Stomach (tissue), 9 donors: ENCODE results near the gene UXS1. TPM values are rescaled to one million over a fixed set of nuclear protein-coding genes. Genes with fewer than 3 reads are reported as not detected.

Experiments used
- DNase-seq, 2 donors: peaks; one replicate each; pipeline versions ENCODE4 v3.0.0 to v3.0.0-alpha.2; 2013 to 2019
- H3K27ac ChIP-seq, 5 donors: fragments of 200-600 bp in 4 of 5; sonication (generic) in 4 of 5; one replicate each; pipeline ENCODE4 v1.5.1; 2013 to 2019; ENCODE audit warnings: mild to moderate bottlenecking in 1 of 5, moderate library complexity in 1 of 5
- H3K27me3 ChIP-seq, 3 donors: fragments of 200-600 bp; sonication (generic); one replicate each; pipeline ENCODE4 v1.5.1; 2017 to 2019; ENCODE audit warnings: mixed run types in 1 of 3
- H3K36me3 ChIP-seq, 4 donors: fragments of 200-600 bp; sonication (generic); 1 replicate in 3 of 4; 2 replicates in 1 of 4; pipeline ENCODE4 v1.5.1; 2016 to 2019
- H3K4me1 ChIP-seq, 4 donors: fragments of 200-600 bp; sonication (generic); one replicate each; pipeline ENCODE4 v1.5.1; 2016 to 2019
- H3K4me3 ChIP-seq, 4 donors: fragments of 200-600 bp; sonication (generic) in 3 of 4; one replicate each; pipeline ENCODE4 v1.5.1; 2016 to 2019; ENCODE audit warnings: mild to moderate bottlenecking in 1 of 4
- H3K9me3 ChIP-seq, 4 donors: fragments of 200-600 bp; sonication (generic); one replicate each; pipeline ENCODE4 v1.5.1; 2016 to 2019
- CTCF ChIP-seq, 7 experiments: fragments of 450-650 bp in 4 of 7; fragments of 200-600 bp in 3 of 7; sonication (generic) in 3 of 7; IDR thresholded peaks; one replicate each; pipeline ENCODE4 v1.5.1; 2016 to 2019; ENCODE audit warnings: antibody characterized with exemption in 7 of 7, control low read depth in 2 of 7, mild to moderate bottlenecking in 1 of 7
- EP300 ChIP-seq: sonication (generic); formaldehyde crosslinking; IDR thresholded peaks from one replicate; pipeline ENCODE4 v1.6.1; 2017; ENCODE audit warnings: antibody characterized with exemption
- POLR2A ChIP-seq, 4 donors: fragments of 450-650 bp; IDR thresholded peaks; one replicate each; pipeline ENCODE4 v1.6.1; 2016; ENCODE audit warnings: antibody characterized with exemption in 4 of 4, control low read depth in 2 of 4, mild to moderate bottlenecking in 1 of 4, moderate library complexity in 1 of 4
- POLR2AphosphoS5 ChIP-seq, 3 donors: sonication (generic); formaldehyde crosslinking; IDR thresholded peaks; one replicate each; pipeline ENCODE4 v1.6.1; 2016; ENCODE audit warnings: antibody characterized with exemption in 3 of 3
- WGBS, 5 donors: extraction: QIAGEN DNeasy Blood & Tissue Kit in 3 of 5; methylation state at CpG; one replicate each; pipeline versions ENCODE4 v1.1.5 to v1.1.7; 2013 to 2018; 5-methylcytosine and 5-hydroxymethylcytosine counted together
- intact Hi-C: fragments of 100-400 bp; cut with DNase I; formaldehyde crosslinking; loops from one replicate; pipeline ENCODE4 v1.15.1; 2023; ENCODE audit warnings: low total_unique reads
- polyA plus RNA-seq, 3 donors: library from polyadenylated mRNA; stranded (reverse); fragments of 200-250 nt; gene quantifications; one replicate each; pipeline ENCODE4 v1.2.3, GENCODE V29; 2013
- total RNA-seq, 5 donors: library from RNA; depleted of rRNA; stranded (reverse); fragments of >200 nt; gene quantifications; one replicate each; pipeline versions ENCODE4 v1.1.0 to v1.2.3, GENCODE V29; 2014 to 2016
- donor health status: healthy with polysubstance abuse.
- donor health status: Bipolar disorder and iron deficiency.
- donor health status: healthy.

Gene UXS1
- total and polyA plus RNA-seq, 8 donors: 7.0 to 111 (median 16.8) TPM

- H3K27ac ChIP-seq: no peak overlapping the region
Observed at GRCh38 chr2:106176446-106177099, 17.5 kb downstream of the UXS1 start.

GRCh38 chr2:106175086-106175850 is 18.8 kb downstream of the UXS1 start:
- intact Hi-C loops: no loop called here
- Histone ChIP-seq H3K9me3 (no peaks in the 10 kb centered on the region), H3K27ac (no peak overlapping the region), H3K27me3 (no peaks in the 10 kb centered on the region), H3K36me3 (no peaks in the 10 kb centered on the region), H3K4me3 (no peak overlapping the region), H3K4me1 (peaks cover 4 to 38% (median 18%) of the 10 kb centered on the region in 4 donors)
- DNase-seq: no peak
- 80 to 88% (median 85%) methylated on average over 7 of the region's 7 CpGs for WGBS, 5 donors
- TF ChIP-seq POLR2AphosphoS5 (IDR thresholded peaks at IDR 0.05) (no peak), CTCF (IDR thresholded peaks at IDR 0.05) (no peak), EP300 (no peak), POLR2A (IDR thresholded peaks at IDR 0.05) (no peak)

More at GRCh38 chr2:106176446-106177099, 17.5 kb downstream of the UXS1 start:
- Histone ChIP-seq H3K27me3 (no peaks in the 10 kb centered on the region), H3K4me3 (no peak overlapping the region), H3K36me3 (no peaks in the 10 kb centered on the region), H3K9me3 (no peaks in the 10 kb centered on the region), H3K4me1 (peaks cover 4 to 42% (median 24%) of the 10 kb centered on the region in 4 donors)
- no peak for DNase-seq
- 63 to 84% (median 69%) methylated on average over 8 to 9 of the region's 9 CpGs for WGBS, 5 donors
- TF ChIP-seq EP300: no peak
- no peak for TF ChIP-seq POLR2A (IDR thresholded peaks at IDR 0.05)
- TF ChIP-seq POLR2AphosphoS5 (IDR thresholded peaks at IDR 0.05): no peak
- TF ChIP-seq CTCF (IDR thresholded peaks at IDR 0.05): no peak
- intact Hi-C loops: no loop called here

- no peaks in the 10 kb centered on the region for H3K36me3 ChIP-seq
- no peak for DNase-seq
- peaks cover 4 to 37% (median 17%) of the 10 kb centered on the region in 4 donors for H3K4me1 ChIP-seq
- no peaks in the 10 kb centered on the region for H3K9me3 ChIP-seq
- H3K4me3 ChIP-seq: no peak overlapping the region
- no peak for TF ChIP-seq POLR2A (IDR thresholded peaks at IDR 0.05)
- TF ChIP-seq CTCF (IDR thresholded peaks at IDR 0.05): no peak
- TF ChIP-seq POLR2AphosphoS5 (IDR thresholded peaks at IDR 0.05): no peak
- no peak for TF ChIP-seq EP300
- intact Hi-C loops: no loop called here
- 77 to 88% (median 81%) methylated on average over 7 of the region's 7 CpGs for WGBS, 5 donors
- H3K27me3 ChIP-seq: no peaks in the 10 kb centered on the region
- H3K27ac ChIP-seq: no peak overlapping the region
Observed at GRCh38 chr2:106174056-106174455, 20.0 kb downstream of the UXS1 start.

- peaks cover 4 to 34% (median 17%) of the 10 kb centered on the region in 4 donors for H3K4me1 ChIP-seq
- TF ChIP-seq EP300 (no peak), POLR2AphosphoS5 (IDR thresholded peaks at IDR 0.05) (no peak), POLR2A (IDR thresholded peaks at IDR 0.05) (no peak), CTCF (IDR thresholded peaks at IDR 0.05) (no peak)
- H3K27me3 ChIP-seq: no peaks in the 10 kb centered on the region
- H3K9me3 ChIP-seq: no peaks in the 10 kb centered on the region
- H3K36me3 ChIP-seq: no peaks in the 10 kb centered on the region
- 86 to 100% (median 93%) methylated on average over 2 of the region's 2 CpGs for WGBS, 5 donors
- DNase-seq: no peak
- H3K27ac ChIP-seq: no peak overlapping the region
- no peak overlapping the region for H3K4me3 ChIP-seq
- intact Hi-C loops: no loop called here
Observed at GRCh38 chr2:106172649-106173048, 21.5 kb downstream of the UXS1 start.
